Activated naive CD4-positive, alpha-beta T cell treated with anti-CD3 and anti-CD28 coated beads for 36 hours (primary cell): ENCODE data around the gene AK8. TPM values are rescaled to one million over a fixed set of nuclear protein-coding genes. Genes with fewer than 3 reads are reported as not detected.
"Not testable (repeated sequence)": the region's sequence is repeated elsewhere in the genome, so short reads cannot be mapped to it uniquely, and the experiment has no call there.

Experiments used
- CTCF ChIA-PET: fragments of 350-600 bp; sonication (Branson Sonifier 250); formaldehyde crosslinking; loops from one replicate; lab custom pipeline; 2021; ENCODE audit warnings: antibody characterized with exemption; lab: Charles Lee
- DNase-seq: peaks from one replicate; pipeline ENCODE4 v3.0.0-alpha.2; 2020
- H3K27ac Mint-ChIP-seq: one replicate; pipeline ENCODE4 v1.8.0; 2021; ENCODE audit warnings: mild to moderate bottlenecking, mixed read lengths
- H3K27me3 Mint-ChIP-seq: one replicate; pipeline ENCODE4 v1.8.0; 2021; ENCODE audit warnings: low read depth, mixed read lengths
- H3K36me3 Mint-ChIP-seq: one replicate; pipeline ENCODE4 v1.8.0; 2021; ENCODE audit warnings: low read depth, mixed read lengths
- H3K4me1 Mint-ChIP-seq: one replicate; pipeline ENCODE4 v1.8.0; 2021; ENCODE audit warnings: low read depth, mixed read lengths
- H3K4me3 Mint-ChIP-seq: one replicate; pipeline ENCODE4 v1.8.0; 2021; ENCODE audit warnings: mild to moderate bottlenecking, moderate library complexity, mixed read lengths
- H3K9me3 Mint-ChIP-seq: one replicate; pipeline ENCODE4 v1.8.0; 2021; ENCODE audit warnings: mixed read lengths
- intact Hi-C: fragments of 100-400 bp; cut with micrococcal nuclease; formaldehyde crosslinking; loops from one replicate; pipeline ENCODE4 v1.15.1; 2023
- total RNA-seq, 2 experiments: library from RNA; stranded (reverse); gene quantifications; one replicate each; pipeline ENCODE4 v1.2.3, GENCODE V29; 2021

AK8 gene
- total RNA-seq, 2 experiments from 2014 or later, result not detected

DNA sequence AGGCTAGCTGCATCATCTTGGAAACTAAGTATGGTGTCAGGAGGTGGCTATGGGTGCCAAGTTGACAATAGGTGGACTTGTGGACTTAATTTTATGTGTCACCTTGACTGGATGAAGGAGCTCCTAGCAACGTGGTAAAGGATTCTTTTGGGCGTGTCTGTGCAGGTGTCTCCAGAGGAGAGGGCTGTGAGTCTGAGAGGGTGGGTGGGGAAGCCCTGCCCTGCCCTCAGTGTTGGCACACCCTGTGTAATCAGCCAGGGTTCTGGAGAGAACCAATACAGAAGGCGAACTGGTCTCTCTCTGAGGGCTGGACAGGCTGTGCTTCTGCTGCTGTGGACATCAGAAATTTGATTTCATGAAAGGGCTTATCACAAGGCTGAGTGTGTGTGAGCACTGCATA is 146.9 kb downstream of the AK8 start:
- no peak overlapping the region for H3K27ac Mint-ChIP-seq
- no peaks in the 10 kb centered on the region for H3K9me3 Mint-ChIP-seq
- CTCF ChIA-PET, result no interaction called here
- H3K27me3 Mint-ChIP-seq, result peaks cover 4% of the 10 kb centered on the region
- H3K36me3 Mint-ChIP-seq, result no peaks in the 10 kb centered on the region
- intact Hi-C loops, result no loop called here
- no peak for DNase-seq
- H3K4me3 Mint-ChIP-seq, result no peak overlapping the region
- H3K4me1 Mint-ChIP-seq, result no peaks in the 10 kb centered on the region

DNA sequence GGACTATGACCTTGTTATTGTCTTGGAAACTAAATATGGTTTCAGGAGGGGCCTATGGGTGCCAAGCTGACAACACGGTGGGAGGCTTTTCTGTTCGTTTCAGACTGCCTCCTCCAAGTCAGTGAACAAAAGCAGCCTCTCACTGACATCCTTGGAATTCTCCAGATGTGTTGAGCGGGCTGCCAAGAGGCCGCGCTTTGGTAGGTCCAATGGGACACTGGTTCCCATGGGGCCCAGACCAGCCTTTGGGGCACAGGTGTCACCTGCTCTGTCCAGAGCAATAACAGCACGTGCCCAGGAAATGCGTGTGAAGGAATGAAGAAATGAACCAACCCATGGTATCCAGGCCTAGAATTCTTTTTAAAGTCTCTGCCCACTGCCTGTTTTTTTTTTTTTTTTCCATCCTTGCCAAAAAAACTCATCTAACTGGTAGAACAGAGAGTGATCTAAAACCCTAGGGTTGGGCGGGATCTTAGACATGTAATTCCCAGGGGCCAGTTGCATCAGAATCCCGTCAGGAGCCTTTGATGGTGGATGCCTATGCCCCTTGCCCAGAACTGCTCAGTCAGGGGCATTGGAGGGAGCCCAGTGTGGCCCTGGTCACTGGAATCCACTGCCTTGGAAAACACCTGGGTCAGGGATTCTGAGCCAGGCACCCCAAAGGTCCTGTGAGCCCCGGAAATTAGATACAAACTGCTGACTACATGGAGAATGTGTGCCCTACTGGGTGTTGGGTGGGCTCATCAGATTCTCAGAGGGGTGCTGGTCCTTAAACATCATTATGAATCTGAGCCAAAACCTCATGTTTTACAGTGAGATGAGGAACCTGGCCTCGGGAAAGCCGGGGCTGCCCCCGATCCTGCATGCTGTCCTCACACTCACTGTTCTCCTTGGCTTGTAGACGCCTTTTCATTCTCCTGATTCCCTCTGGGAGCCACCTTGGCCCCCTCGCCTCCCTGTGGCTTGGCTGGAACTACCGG is 147.7 kb downstream of the AK8 start:
- Mint-ChIP-seq H3K36me3 (no peaks in the 10 kb centered on the region), H3K9me3 (no peaks in the 10 kb centered on the region), H3K4me3 (no peak overlapping the region), H3K27ac (no peak overlapping the region), H3K27me3 (peaks cover 4% of the 10 kb centered on the region), H3K4me1 (no peaks in the 10 kb centered on the region)
- intact Hi-C loops, result no loop called here
- CTCF ChIA-PET, result interaction anchor here (0.7 kb wide), 1 partner anchor 15 kb away, joined by 5 read pairs; no protein-coding TSS in a partner anchor
- DNase-seq, result no peak

DNA sequence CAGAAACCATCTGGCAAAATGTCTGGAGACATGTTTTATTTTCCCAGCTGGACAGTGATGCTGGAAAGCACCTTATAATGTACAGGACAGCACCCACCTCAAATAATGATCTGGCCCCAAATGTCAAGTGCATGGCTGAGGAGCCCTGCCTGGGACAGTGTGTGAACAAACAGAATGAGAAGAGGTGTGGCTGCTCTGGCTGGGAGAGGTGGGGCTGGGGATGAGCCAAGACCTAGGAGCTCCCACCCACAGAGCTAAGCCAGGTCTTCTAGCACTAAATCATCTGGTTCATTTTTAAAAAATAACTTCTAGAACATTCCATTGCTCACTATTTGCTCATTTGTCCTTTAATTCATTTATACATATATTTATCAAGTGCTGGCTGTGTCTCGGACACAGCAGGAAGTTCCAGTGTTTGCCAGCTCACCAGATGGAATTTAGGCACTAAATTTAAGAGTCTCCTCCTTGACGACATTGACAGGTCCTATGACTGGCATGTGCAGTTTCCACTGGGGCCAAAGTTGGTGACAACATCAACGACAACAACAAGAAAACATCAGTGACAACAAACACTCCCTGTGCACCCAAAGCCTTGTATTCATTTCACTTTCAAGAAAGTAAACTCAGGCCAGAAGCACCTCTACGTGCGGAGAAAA is 148.7 kb downstream of the AK8 start:
- CTCF ChIA-PET, result no interaction called here

DNA sequence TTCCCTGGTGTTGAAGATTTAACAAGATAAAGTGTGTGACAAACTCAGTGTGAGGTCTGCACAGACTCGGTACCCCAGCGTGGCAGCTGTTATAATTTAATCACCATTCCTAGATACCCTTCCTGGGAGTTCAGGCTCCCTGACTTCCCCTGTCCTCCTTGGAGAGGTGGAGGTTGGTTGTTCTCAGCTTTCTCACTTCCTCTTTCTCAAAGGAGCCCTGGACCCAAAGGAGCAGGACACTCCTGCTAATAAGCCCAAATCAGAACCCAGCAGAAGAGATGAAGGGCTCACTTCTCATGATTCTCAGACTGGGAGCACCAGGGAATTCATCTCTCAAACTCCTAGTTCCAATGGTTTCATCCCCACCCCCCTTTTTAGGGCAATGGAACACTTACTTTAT is 149.6 kb downstream of the AK8 start:
- H3K4me1 Mint-ChIP-seq, result no peaks in the 10 kb centered on the region
- H3K27ac Mint-ChIP-seq, result no peak overlapping the region
- intact Hi-C loops, result no loop called here
- peaks cover 4% of the 10 kb centered on the region for H3K27me3 Mint-ChIP-seq
- no peak overlapping the region for H3K4me3 Mint-ChIP-seq
- no peaks in the 10 kb centered on the region for H3K9me3 Mint-ChIP-seq
- CTCF ChIA-PET, result no interaction called here
- H3K36me3 Mint-ChIP-seq, result no peaks in the 10 kb centered on the region
- DNase-seq, result no peak

More for the DNA sequence above, 148.7 kb downstream of the AK8 start:
- Mint-ChIP-seq H3K27ac (no peak overlapping the region), H3K27me3 (peaks cover 4% of the 10 kb centered on the region), H3K4me1 (no peaks in the 10 kb centered on the region), H3K36me3 (no peaks in the 10 kb centered on the region), H3K9me3 (no peaks in the 10 kb centered on the region), H3K4me3 (no peak overlapping the region)
- DNase-seq, result no peak
- intact Hi-C loops, result no loop called here

DNA sequence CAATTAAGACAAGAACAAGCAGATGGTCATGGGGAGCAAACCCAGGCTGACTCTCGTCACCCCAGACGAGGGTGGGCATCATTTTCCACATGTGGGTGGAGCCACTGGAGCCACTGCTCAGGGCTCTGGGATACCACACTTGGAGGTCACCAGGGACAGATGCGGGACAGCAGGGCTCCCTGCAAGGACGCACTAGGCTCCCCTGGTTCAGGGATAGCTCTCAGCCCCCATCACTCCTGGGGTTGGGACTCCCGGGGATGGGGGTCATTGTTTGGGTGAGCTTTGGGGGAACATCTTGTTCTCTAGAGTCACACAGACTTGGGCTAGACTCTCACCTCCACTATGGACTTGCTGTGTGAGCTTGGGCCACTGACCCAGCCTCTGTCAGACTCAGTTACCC is 150.0 kb downstream of the AK8 start:
- Mint-ChIP-seq H3K36me3 (no peaks in the 10 kb centered on the region), H3K9me3 (no peaks in the 10 kb centered on the region), H3K4me3 (no peak overlapping the region), H3K27ac (no peak overlapping the region), H3K4me1 (no peaks in the 10 kb centered on the region), H3K27me3 (peaks cover 4% of the 10 kb centered on the region)
- no peak for DNase-seq
- intact Hi-C loops, result no loop called here
- CTCF ChIA-PET, result no interaction called here

DNA sequence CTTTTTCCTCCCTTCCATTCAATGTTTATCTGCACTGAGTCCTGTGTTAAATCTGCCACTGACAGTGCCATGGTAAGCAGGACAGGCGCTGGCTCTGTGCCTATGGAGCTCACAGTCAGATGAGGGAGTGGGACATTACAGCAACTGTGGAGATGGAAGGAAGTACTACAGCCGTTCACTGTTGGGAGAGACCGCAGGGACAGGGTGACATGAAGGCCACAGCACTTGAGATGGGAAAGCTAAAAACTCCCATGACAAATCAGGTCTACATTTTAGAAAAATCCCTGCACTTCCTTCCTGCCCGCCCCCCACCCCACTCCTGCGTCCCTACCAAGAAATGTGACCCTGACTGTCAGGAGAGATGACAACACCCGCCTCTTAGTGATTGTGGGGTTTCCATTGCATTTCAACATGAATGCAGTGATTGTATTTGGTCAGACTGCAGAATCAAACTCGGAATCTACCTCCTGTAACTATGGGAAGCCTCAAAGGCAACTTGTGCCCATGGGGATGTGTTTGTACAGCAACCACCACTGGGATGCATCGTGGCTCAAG is 151.4 kb downstream of the AK8 start:
- intact Hi-C loops, result no loop called here
- CTCF ChIA-PET, result no interaction called here

DNA sequence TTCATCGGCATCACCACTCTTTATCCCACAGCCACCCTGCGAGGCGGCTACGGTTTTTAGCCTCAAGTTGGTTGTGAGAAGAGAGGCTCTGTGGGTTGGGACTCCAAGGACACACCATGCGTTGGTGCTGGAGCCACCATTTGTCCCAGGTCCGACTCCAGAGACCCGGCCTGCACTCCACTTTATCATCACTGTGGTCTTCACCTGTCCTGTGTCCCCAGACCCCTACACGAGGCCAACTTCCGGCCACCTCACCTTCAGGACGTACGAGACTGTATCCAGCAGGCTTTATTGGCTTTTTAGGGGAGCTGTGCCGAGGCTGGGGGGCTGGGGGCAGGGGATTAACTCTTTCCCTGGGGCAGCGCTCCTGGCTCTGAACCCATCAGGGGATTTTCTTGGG is 152.8 kb downstream of the AK8 start:
- Mint-ChIP-seq H3K36me3 (no peaks in the 10 kb centered on the region), H3K27ac (no peak overlapping the region), H3K9me3 (no peaks in the 10 kb centered on the region), H3K27me3 (peaks cover 4% of the 10 kb centered on the region), H3K4me3 (no peak overlapping the region), H3K4me1 (no peaks in the 10 kb centered on the region)
- CTCF ChIA-PET, result no interaction called here
- intact Hi-C loops, result no loop called here
- DNase-seq, result no peak

More for the DNA sequence above, 151.4 kb downstream of the AK8 start:
- no peaks in the 10 kb centered on the region for H3K4me1 Mint-ChIP-seq
- H3K27ac Mint-ChIP-seq, result no peak overlapping the region
- H3K36me3 Mint-ChIP-seq, result no peaks in the 10 kb centered on the region
- peaks cover 4% of the 10 kb centered on the region for H3K27me3 Mint-ChIP-seq
- no peak for DNase-seq
- H3K4me3 Mint-ChIP-seq, result no peak overlapping the region
- no peaks in the 10 kb centered on the region for H3K9me3 Mint-ChIP-seq

DNA sequence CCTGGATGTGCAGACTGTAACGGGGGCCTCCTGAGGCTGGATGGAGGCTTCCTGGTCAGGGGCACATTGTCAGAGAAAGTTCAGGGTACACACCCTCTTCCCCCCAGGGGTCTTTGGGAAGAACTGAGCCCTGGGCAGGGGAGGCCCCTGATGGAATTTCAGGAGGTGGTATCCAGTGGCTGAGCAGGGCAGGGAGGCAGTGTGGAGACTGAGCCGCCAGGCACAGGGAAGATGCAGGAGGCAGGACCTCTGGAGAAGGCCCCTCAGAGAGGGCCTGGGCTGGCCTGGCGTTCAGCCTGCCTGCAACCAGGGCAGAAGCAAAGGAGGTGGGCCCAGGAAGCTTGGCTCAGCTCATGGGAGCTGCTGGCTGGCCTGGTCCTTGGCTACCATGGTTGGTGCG is 154.3 kb downstream of the AK8 start:
- H3K27ac Mint-ChIP-seq, result no peak overlapping the region
- CTCF ChIA-PET, result no interaction called here
- H3K27me3 Mint-ChIP-seq, result peaks cover 13% of the 10 kb centered on the region
- H3K4me1 Mint-ChIP-seq, result no peaks in the 10 kb centered on the region
- H3K4me3 Mint-ChIP-seq, result no peak overlapping the region
- intact Hi-C loops, result no loop called here
- no peaks in the 10 kb centered on the region for H3K36me3 Mint-ChIP-seq
- DNase-seq, result no peak
- H3K9me3 Mint-ChIP-seq, result no peaks in the 10 kb centered on the region

DNA sequence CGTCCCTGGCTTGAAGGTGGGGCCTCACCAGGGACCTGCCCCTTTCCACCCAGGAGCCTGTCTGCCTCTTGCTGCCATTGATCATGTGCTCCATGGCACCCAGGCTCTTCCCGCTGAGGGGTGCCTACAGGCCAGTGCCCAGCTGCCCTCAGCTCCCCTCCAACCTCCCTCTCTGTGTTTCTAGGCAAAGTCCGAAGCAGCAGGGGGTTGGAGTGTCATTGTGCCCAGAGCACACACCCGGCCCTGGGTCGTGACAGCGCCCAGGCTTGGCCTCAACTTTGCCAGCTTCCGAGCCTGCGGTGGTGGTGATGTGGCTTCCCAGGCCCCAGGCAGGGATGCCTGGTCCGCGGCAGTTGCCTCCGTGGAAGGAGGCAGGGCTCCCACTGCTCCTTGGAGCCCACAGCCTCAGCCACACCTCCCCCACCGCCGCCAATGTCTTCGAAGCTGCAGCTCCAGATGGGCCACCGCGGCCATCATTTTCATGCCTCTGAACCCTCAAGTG is 155.5 kb downstream of the AK8 start:
- no peak for DNase-seq
- no peak overlapping the region for H3K4me3 Mint-ChIP-seq
- CTCF ChIA-PET, result no interaction called here
- H3K36me3 Mint-ChIP-seq, result no peaks in the 10 kb centered on the region
- H3K27me3 Mint-ChIP-seq, result peaks cover 20% of the 10 kb centered on the region
- H3K9me3 Mint-ChIP-seq, result no peaks in the 10 kb centered on the region
- H3K4me1 Mint-ChIP-seq, result peaks cover 6% of the 10 kb centered on the region
- intact Hi-C loops, result no loop called here
- no peak overlapping the region for H3K27ac Mint-ChIP-seq

DNA sequence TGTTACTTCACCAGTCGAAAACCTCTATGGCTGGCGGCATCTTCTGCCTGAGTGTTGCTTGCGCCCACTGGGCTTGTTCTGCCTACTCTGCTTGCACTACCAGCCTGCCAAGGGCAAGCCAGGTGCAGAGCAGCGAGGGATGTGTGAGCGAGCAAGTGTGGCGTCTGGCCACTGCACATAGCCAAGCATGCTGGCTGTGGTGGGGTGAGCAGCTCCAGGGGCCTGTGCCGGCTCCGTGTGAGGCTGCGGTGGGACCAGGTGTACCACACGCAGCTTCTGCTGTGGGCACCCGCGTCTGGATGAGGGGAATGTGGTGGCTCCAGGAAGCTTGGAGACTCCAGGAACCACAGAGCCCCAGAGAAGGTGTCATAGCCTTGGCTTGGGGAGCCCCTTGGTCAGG is 156.4 kb downstream of the AK8 start:
- CTCF ChIA-PET, result no interaction called here
- Mint-ChIP-seq H3K9me3 (no peaks in the 10 kb centered on the region), H3K4me1 (peaks cover 6% of the 10 kb centered on the region), H3K36me3 (no peaks in the 10 kb centered on the region), H3K27ac (no peak overlapping the region), H3K4me3 (no peak overlapping the region), H3K27me3 (peaks cover 28% of the 10 kb centered on the region)
- intact Hi-C loops, result no loop called here
- DNase-seq, result no peak

DNA sequence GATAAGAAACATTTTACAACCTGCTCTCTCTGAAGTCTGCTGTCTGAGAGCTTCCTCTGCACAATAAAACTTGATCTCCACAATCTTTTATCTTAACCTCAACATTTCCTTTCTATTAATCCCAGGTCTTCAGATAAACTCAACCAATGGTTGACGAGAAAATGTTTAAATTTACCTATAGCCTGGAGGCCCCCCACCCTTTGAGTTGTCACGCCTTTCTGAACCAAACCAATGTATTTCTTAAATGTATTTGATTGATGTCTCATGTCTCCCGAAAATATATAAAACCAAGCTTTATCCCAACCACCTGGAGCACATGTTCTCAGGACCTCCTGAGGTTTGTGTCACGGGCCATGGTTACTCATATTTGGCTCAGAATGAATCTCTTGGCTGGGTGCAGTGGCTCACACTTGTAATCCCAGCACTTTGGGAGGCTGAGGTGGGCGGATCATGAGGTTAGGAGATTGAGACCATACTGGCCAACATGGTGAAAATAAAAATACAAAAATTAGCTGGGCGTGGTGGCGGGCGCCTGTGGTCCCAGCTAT is 159.6 kb downstream of the AK8 start:
- H3K36me3 Mint-ChIP-seq, H3K4me1 Mint-ChIP-seq, DNase-seq, intact Hi-C loops, H3K4me3 Mint-ChIP-seq, CTCF ChIA-PET, H3K9me3 Mint-ChIP-seq, H3K27ac Mint-ChIP-seq: not testable (repeated sequence)
- H3K27me3 Mint-ChIP-seq, result peaks cover 29% of the 10 kb centered on the region

DNA sequence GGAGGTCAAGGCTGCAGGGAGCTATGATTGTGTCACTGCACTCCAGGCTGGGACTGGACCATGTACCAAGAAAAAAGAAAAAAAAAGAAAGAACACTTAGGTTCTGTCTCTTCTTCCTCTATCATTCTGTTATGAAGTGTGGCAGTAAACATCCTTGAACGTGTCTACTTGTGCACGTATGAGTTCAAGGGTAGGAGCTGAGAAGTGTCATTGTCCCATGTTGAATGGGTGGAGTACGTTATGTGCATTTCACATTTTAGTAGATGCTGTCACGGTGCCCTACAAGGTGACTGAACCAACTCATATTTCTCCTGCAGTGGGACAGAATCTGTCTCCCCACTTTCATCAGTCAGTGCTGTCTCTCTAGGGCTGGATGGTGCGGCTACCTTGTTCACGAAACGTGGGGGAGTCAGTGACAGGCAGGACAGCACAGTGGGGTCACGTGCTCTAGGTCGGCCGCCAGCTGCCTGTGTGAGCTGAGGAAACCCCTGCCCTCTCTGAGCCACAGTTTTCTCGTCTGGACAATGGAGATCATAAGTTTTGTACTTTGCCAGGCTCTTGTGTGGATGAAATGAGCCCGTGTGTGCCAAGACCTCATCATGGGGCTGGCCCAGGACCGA is 160.6 kb downstream of the AK8 start:
- CTCF ChIA-PET, result no interaction called here
- Mint-ChIP-seq H3K27ac (no peak overlapping the region), H3K9me3 (no peaks in the 10 kb centered on the region), H3K4me3 (no peak overlapping the region), H3K36me3 (no peaks in the 10 kb centered on the region), H3K27me3 (peaks cover 29% of the 10 kb centered on the region), H3K4me1 (peaks cover 6% of the 10 kb centered on the region)
- DNase-seq, result no peak
- intact Hi-C loops, result no loop called here
